ENCODE results near the gene PLXNA4.

GRCh38 chr7:132084776-132085388 lies 491.4 kb downstream of the PLXNA4 start:
- no peak for TF ChIP-seq POLR2AphosphoS5 (IDR thresholded peaks at IDR 0.05; ENCODE audit: low read depth)
- no peak for TF ChIP-seq CTCF (conservative IDR thresholded peaks at IDR 0.05; ENCODE audit: low read depth in 2 of 2)
- TF ChIP-seq EZH2 (IDR thresholded peaks at IDR 0.05; ENCODE audit: low read depth, unreplicated experiment) = no peak
- no peak for TF ChIP-seq REST (IDR thresholded peaks at IDR 0.05; ENCODE audit: unreplicated experiment)
- no peak for TF ChIP-seq EZH2phosphoT487 (IDR thresholded peaks at IDR 0.05; ENCODE audit: unreplicated experiment)
- no peak for TF ChIP-seq ETS1 (IDR thresholded peaks at IDR 0.05)
- TF ChIP-seq JUNB (IDR thresholded peaks at IDR 0.05; ENCODE audit: unreplicated experiment) = no peak
- no peak for TF ChIP-seq CREB1 (CRISPR knock-in tag; IDR thresholded peaks at IDR 0.05; ENCODE audit: low read depth)
- no peak for TF ChIP-seq ZNF331 (CRISPR knock-in tag; IDR thresholded peaks at IDR 0.05; ENCODE audit: low read depth)
- TF ChIP-seq NANOG (IDR thresholded peaks at IDR 0.05; ENCODE audit: borderline replicate concordance) = no peak
- TF ChIP-seq ZNF114 (CRISPR knock-in tag; IDR thresholded peaks at IDR 0.05) = no peak
- TF ChIP-seq STAT1 (IDR thresholded peaks at IDR 0.05; ENCODE audit: unreplicated experiment) = no peak
- TF ChIP-seq ZNF462 (CRISPR knock-in tag; IDR thresholded peaks at IDR 0.05) = no peak

Data from GM23338 (cell line).